Activated B cell treated with CpG ODN at 0.5 μM for 24 hours (primary cell): ENCODE data around the gene EFCAB11. TPM values are rescaled to one million over a fixed set of nuclear protein-coding genes. Genes with fewer than 3 reads are reported as not detected.
A peak's percentile ranks its signal among the peaks of the same experiment; 100 is the strongest.

Experiments used
- ATAC-seq: fragments of 200-7000 bp; cut with Tn5 transposase; one replicate; pipeline ENCODE4 v1.10.0; 2021; ENCODE audit warnings: low read depth, mild to moderate bottlenecking, moderate library complexity
- CTCF ChIA-PET: fragments of 350-600 bp; sonication (Branson Sonifier 250); formaldehyde crosslinking; loops from one replicate; lab custom pipeline; 2021; ENCODE audit warnings: antibody characterized with exemption; lab: Charles Lee
- POLR2A ChIA-PET: fragments of 350-600 bp; sonication (Branson Sonifier 250); formaldehyde crosslinking; loops from one replicate; lab custom pipeline; 2021; ENCODE audit warnings: antibody characterized with exemption; lab: Charles Lee
- DNase-seq: peaks from one replicate; pipeline ENCODE4 v3.0.0; 2022
- H3K27ac Mint-ChIP-seq: one replicate; pipeline ENCODE4 v1.8.0; 2020; ENCODE audit warnings: mixed read lengths
- H3K27me3 Mint-ChIP-seq: one replicate; pipeline ENCODE4 v1.8.0; 2021; ENCODE audit warnings: mixed read lengths
- H3K36me3 Mint-ChIP-seq: one replicate; pipeline ENCODE4 v1.8.0; 2021; ENCODE audit warnings: low read depth, mixed read lengths
- H3K4me1 Mint-ChIP-seq: one replicate; pipeline ENCODE4 v1.8.0; 2021; ENCODE audit warnings: mixed read lengths
- H3K4me3 Mint-ChIP-seq: one replicate; pipeline ENCODE4 v1.8.0; 2020; ENCODE audit warnings: mild to moderate bottlenecking, mixed read lengths
- H3K9me3 Mint-ChIP-seq: one replicate; pipeline ENCODE4 v1.8.0; 2020; ENCODE audit warnings: mixed read lengths
- CTCF ChIP-seq: fragments of 200-600 bp; IDR thresholded peaks from one replicate; pipeline ENCODE4 v1.8.0; 2022; ENCODE audit warnings: antibody characterized with exemption, mild to moderate bottlenecking
- intact Hi-C: fragments of 100-400 bp; cut with micrococcal nuclease; formaldehyde crosslinking; loops from one replicate; pipeline ENCODE4 v1.15.1; 2024
- total RNA-seq: library from RNA; stranded (reverse); gene quantifications from 2 replicates; pipeline ENCODE4 v1.2.3, GENCODE V29; 2022

EFCAB11 gene
- total RNA-seq, 1 donor from 2014 or later, result 7.5 TPM

- H3K27ac Mint-ChIP-seq, result no peak overlapping the region
- TF ChIP-seq CTCF, result no peak
- no peaks in the 10 kb centered on the region for H3K4me1 Mint-ChIP-seq
- H3K4me3 Mint-ChIP-seq, result no peak overlapping the region
- H3K36me3 Mint-ChIP-seq, result no peaks in the 10 kb centered on the region
- ATAC-seq (no peak), DNase-seq (no peak)
- CTCF ChIA-PET, result no interaction called here
- H3K9me3 Mint-ChIP-seq, result no peaks in the 10 kb centered on the region
- POLR2A ChIA-PET, result no interaction called here
- intact Hi-C loops, result loop anchor here (10.0 kb wide), 1 partner anchor 104 kb away; no protein-coding TSS in a partner anchor
- peaks cover 1% of the 10 kb centered on the region for H3K27me3 Mint-ChIP-seq
These were observed 173.5 kb downstream of the EFCAB11 start for GRCh38 chr14:89781046-89781445.

DNA sequence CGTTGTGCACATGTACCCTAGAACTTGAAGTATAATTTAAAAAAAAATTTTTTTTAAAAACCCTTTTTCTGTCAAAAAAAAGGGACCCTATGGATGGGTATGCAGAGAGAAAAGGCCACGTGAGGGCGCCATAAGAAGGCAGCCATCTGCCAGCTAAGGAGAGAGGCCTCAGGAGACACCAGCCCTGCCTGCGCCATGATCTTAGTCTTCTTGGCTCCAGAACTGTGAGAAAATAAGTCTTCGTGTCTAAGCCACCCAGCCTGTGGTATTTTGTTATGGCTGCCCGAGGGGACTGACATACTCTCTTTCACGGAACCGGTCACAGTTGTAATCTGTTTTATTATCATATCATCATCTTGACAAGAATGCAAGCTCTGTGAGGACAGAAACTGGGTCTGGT lies 174.8 kb downstream of the EFCAB11 start:
- H3K9me3 Mint-ChIP-seq, result no peaks in the 10 kb centered on the region
- ATAC-seq, result no peak
- H3K4me1 Mint-ChIP-seq, result peaks cover 3% of the 10 kb centered on the region
- ChIA-PET CTCF (no interaction called here), POLR2A (no interaction called here)
- intact Hi-C loops, result loop anchor here (10.0 kb wide), 1 partner anchor 105 kb away; no protein-coding TSS in a partner anchor
- no peak for TF ChIP-seq CTCF
- H3K27ac Mint-ChIP-seq, result no peak overlapping the region
- DNase-seq, result no peak
- H3K4me3 Mint-ChIP-seq, result no peak overlapping the region
- H3K27me3 Mint-ChIP-seq, result peaks cover 1% of the 10 kb centered on the region
- H3K36me3 Mint-ChIP-seq, result no peaks in the 10 kb centered on the region

DNA sequence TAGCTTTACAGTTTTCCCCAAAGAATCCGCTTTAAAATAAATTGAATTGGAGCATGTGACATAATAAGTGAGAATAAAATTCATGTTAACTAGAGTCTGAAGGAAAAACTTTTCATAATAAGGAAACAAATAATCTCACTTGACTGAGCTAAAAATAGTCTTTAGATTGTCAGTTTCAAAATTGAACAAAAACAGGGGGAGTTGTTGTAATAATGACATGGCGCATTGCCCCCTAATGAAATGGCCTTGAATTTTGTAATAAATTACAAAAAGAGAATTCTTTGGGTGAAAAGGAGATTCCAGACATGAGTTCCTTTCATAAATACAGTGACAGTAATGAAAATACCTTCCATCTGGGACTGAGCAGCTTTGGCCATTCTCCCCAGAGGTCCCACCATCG lies 178.6 kb downstream of the EFCAB11 start:
- ChIA-PET POLR2A (interaction anchor here (0.6 kb wide), 1 partner anchor 348 kb away, joined by 3 read pairs; no protein-coding TSS in a partner anchor), CTCF (interaction anchor here (1.0 to 2.0 kb wide), 2 partner anchors 598 to 749 kb away, joined by 4 to 5 read pairs; no protein-coding TSS in a partner anchor)
- Mint-ChIP-seq H3K27ac (no peak overlapping the region), H3K27me3 (peaks cover 1% of the 10 kb centered on the region), H3K4me1 (peaks cover 26% of the 10 kb centered on the region), H3K36me3 (no peaks in the 10 kb centered on the region), H3K9me3 (no peaks in the 10 kb centered on the region), H3K4me3 (no peak overlapping the region)
- DNase-seq (no peak), ATAC-seq (no peak)
- TF ChIP-seq CTCF, result no peak
- intact Hi-C loops, result no loop called here

- Mint-ChIP-seq H3K27ac (no peak overlapping the region), H3K4me1 (peaks cover 26% of the 10 kb centered on the region), H3K27me3 (peaks cover 1% of the 10 kb centered on the region), H3K9me3 (no peaks in the 10 kb centered on the region), H3K4me3 (no peak overlapping the region), H3K36me3 (no peaks in the 10 kb centered on the region)
- ATAC-seq, result no peak
- no peak for TF ChIP-seq CTCF
- no peak for DNase-seq
- intact Hi-C loops, result no loop called here
- ChIA-PET CTCF (no interaction called here), POLR2A (interaction anchor here (0.6 kb wide), 1 partner anchor 348 kb away, joined by 3 read pairs; no protein-coding TSS in a partner anchor)
These were observed 179.4 kb downstream of the EFCAB11 start for GRCh38 chr14:89775151-89775550.

- peak; percentile 35 for DNase-seq
- intact Hi-C loops, result loop anchor here (1.0 to 5.0 kb wide), 2 partner anchors 129 to 389 kb away; no protein-coding TSS in a partner anchor
- no peak for TF ChIP-seq CTCF
- ChIA-PET CTCF (interaction anchor here (0.9 to 1.1 kb wide), 2 partner anchors 53 to 390 kb away, joined by 3 read pairs; no protein-coding TSS in a partner anchor), POLR2A (interaction anchor here (0.5 to 0.6 kb wide), 2 partner anchors 59 to 280 kb away, joined by 3 to 4 read pairs; no protein-coding TSS in a partner anchor)
- Mint-ChIP-seq H3K9me3 (no peaks in the 10 kb centered on the region), H3K27me3 (peaks cover 1% of the 10 kb centered on the region), H3K4me3 (peak overlapping the region; percentile 45), H3K36me3 (no peaks in the 10 kb centered on the region), H3K4me1 (peaks cover 26% of the 10 kb centered on the region), H3K27ac (no peak overlapping the region)
- ATAC-seq, result peak; percentile 93
These were observed 180.8 kb downstream of the EFCAB11 start for GRCh38 chr14:89773644-89774316.
